Prostate gland (tissue), 2 donors: ENCODE measurements around the gene ANKS6.

Source experiments
- POLR2A ChIP-seq: fragments of 450-650 bp; IDR thresholded peaks from one replicate; pipeline ENCODE4 v1.6.1; 2016; ENCODE audit warnings: antibody characterized with exemption, mild to moderate bottlenecking
- POLR2AphosphoS5 ChIP-seq: sonication (generic); formaldehyde crosslinking; IDR thresholded peaks from one replicate; pipeline ENCODE4 v1.6.1; 2017; ENCODE audit warnings: antibody characterized with exemption
- TF ChIP-seq, protein P1 (sequence below), 4 experiments: fragments of 200-600 bp in 2 of 4; fragments of 450-650 bp in 2 of 4; sonication (generic) in 2 of 4; IDR thresholded peaks; 1 replicate in 3 of 4; 2 replicates in 1 of 4; pipeline ENCODE4 v1.5.1; 2016 to 2019; ENCODE audit warnings: antibody characterized with exemption in 4 of 4, mild to moderate bottlenecking in 2 of 4, moderate library complexity in 2 of 4

DNA sequence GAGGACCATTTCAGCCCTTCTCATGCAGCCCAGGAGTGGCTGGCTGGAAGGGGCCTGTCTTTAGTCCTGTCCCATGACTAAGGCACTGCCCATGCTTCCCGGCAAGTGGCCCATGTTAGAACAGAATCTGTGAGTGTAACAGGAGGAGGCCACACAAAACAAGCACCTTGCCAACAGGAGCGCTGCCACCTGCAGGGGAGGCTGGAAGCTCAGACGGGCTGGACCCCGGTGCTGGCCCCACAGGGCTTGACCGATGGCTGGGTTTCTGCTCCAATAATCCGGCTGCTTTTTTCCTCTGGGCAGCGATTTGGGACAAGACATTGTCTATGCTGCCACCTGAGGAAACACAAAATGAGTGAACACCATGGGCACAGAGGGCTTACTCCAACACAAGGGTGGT lies 28.4 kb downstream of the ANKS6 start:
- TF ChIP-seq, protein P1, sequence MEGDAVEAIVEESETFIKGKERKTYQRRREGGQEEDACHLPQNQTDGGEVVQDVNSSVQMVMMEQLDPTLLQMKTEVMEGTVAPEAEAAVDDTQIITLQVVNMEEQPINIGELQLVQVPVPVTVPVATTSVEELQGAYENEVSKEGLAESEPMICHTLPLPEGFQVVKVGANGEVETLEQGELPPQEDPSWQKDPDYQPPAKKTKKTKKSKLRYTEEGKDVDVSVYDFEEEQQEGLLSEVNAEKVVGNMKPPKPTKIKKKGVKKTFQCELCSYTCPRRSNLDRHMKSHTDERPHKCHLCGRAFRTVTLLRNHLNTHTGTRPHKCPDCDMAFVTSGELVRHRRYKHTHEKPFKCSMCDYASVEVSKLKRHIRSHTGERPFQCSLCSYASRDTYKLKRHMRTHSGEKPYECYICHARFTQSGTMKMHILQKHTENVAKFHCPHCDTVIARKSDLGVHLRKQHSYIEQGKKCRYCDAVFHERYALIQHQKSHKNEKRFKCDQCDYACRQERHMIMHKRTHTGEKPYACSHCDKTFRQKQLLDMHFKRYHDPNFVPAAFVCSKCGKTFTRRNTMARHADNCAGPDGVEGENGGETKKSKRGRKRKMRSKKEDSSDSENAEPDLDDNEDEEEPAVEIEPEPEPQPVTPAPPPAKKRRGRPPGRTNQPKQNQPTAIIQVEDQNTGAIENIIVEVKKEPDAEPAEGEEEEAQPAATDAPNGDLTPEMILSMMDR (IDR thresholded peaks at IDR 0.05), result no peak
- no peak for TF ChIP-seq POLR2A
- TF ChIP-seq POLR2AphosphoS5, result no peak
